ENCODE data around the gene KCTD16.

Gene KCTD16

GRCh38 chr5:144460600-144460999, 289.9 kb downstream of the KCTD16 start:
- DNase-seq (ENCODE audit: low read depth), result no peak
- no peak overlapping the region for H3K4me3 ChIP-seq (ENCODE audit: low read length)
- no peak for TF ChIP-seq CTCF (conservative IDR thresholded peaks at IDR 0.05; ENCODE audit: low read depth, low read length)

DNA sequence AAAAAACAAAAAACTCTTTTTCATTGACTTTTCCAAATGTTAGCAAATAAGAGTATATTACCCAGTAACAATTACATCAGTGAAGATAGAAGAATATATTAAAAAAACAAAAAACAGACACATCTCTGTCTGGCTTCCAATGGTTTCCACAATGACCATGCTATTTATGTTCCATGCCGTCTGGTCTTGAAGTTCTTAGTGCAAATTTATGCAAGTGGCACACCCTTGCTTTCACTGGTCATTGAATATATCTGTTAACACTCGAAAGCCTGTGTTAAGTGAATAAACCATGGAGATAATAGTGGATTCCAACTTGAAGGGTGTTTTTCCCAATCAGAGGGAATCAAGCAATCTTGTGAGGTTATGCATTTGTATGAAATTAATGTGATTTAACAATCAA, 291.9 kb downstream of the KCTD16 start:
- no peak for DNase-seq (ENCODE audit: low read depth)
- no peak for TF ChIP-seq CTCF (conservative IDR thresholded peaks at IDR 0.05; ENCODE audit: low read depth, low read length)
- no peak overlapping the region for H3K4me3 ChIP-seq (ENCODE audit: low read length)

DNA sequence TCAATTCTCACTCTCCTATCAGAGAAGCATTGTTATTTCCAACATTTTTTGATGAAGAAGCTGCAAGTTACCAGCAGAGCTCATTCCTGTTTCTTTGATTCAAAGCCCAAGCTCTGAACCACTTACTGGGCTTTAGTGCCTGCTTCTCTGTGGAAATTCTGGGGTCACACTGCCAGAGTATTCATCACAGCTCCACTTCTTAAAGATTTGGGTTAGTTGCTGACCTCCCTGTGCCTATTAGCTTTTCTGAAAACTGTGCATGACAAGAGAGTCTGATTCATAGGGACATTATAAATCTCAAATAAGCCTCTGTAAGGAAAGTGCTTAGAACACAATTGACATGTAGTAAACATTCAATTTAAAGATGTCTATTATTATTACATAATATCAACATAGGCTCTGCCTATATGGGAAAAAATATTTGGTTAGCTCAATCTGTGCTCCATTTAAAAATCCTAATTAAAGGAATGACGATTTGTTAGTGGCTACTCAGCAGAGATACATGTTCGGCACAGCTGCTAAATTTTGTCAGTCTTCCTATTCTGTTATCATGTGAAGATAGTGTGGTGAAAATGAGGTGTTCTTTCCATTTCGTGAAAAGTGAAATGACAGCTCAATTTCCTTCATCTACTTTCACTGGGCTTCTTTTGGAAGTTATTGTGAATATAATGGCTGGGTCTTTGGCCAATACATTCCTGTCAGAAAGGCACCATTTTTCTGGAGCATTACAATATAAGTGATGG, 293.0 kb downstream of the KCTD16 start:
- DNase-seq (ENCODE audit: low read depth), result no peak
- H3K4me3 ChIP-seq (ENCODE audit: low read length), result no peak overlapping the region
- TF ChIP-seq CTCF (conservative IDR thresholded peaks at IDR 0.05; ENCODE audit: low read depth, low read length), result no peak

DNA sequence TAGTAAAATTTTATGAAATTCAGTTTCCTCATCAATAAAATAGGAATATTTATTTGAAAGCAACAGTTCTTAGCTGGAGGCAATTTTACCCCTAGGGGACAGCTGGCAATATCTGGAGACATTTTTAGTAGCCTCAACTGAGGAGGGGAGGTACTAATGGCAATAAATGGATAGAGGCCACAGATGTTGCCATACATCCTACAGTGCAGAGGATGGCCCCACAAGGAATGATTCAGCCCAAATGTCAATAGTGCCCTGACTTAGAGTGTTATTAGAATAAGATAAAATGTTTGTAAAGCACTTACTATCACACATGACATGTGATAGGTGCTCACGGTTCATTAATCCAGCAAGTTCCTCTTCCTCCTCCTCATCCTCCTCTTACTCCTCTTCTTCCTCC, 293.6 kb downstream of the KCTD16 start:
- no peak overlapping the region for H3K4me3 ChIP-seq (ENCODE audit: low read length)
- TF ChIP-seq CTCF (conservative IDR thresholded peaks at IDR 0.05; ENCODE audit: low read depth, low read length), result no peak
- DNase-seq (ENCODE audit: low read depth), result no peak

DNA sequence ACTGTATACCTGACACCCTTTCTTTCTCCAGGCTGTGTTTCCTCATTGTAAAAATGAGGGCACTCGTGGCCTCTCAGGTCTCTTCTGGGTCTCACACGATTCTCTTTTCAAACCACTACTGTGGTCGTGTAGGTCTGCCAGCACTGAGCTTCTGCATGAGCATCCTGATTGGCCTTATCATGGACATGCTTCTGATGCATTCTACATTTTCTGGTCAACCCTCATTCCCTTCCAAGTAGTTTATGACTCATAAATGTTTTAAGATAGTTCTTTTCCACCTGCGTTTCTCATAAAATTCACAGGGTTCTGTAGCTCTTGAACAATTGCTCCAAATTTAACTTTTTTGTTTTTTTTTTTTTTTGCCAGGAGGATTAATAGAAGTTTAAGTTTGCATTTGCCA, 294.8 kb downstream of the KCTD16 start:
- DNase-seq (ENCODE audit: low read depth), result no peak
- no peak overlapping the region for H3K4me3 ChIP-seq (ENCODE audit: low read length)
- TF ChIP-seq CTCF (conservative IDR thresholded peaks at IDR 0.05; ENCODE audit: low read depth, low read length), result no peak

DNA sequence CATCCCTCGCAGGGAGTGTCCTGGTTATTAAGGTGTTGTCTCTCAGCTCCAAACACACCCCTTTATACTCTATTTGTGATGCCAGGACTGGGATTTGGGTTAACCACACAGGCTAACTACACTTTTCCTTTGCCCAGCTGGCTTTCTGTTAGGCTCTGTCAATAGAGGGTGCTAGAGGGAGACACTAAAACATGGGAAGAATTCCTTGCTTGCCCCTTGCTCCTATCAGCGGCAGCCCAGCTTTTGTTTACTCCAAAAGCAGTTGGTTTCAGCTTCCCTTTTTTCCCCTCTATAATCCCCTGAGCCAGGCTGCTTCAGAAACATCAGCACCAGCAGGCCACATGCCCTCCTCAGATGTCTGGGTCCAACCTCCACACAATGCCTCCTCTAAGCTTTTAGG, 297.1 kb downstream of the KCTD16 start:
- H3K4me3 ChIP-seq (ENCODE audit: low read length), result no peak overlapping the region
- TF ChIP-seq CTCF (conservative IDR thresholded peaks at IDR 0.05; ENCODE audit: low read depth, low read length), result peak; percentile 90
- DNase-seq (ENCODE audit: low read depth), result peak; percentile 46

DNA sequence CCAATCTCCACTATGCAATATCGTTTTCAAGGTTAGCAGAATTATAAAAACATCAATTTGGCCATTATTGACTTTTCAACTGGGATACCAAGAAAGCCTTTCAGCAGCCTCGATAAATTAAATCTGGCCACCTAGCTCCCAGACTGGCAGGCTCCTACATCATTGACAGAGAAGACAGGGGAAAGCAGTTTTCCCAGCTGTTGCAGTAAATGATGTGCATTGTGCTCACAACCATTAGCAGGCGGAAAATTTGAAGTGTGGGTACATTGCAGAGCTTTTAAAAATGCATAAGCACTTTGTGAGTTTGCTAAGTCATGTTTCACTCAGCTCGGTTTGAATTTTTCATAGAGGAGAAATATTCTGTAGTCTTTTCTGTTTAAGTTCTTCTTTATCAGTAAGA, 297.9 kb downstream of the KCTD16 start:
- no peak overlapping the region for H3K4me3 ChIP-seq (ENCODE audit: low read length)
- no peak for TF ChIP-seq CTCF (conservative IDR thresholded peaks at IDR 0.05; ENCODE audit: low read depth, low read length)
- no peak for DNase-seq (ENCODE audit: low read depth)
